OCI-LY1 (cell line): ENCODE results near the gene LIMS2.

Experiments used
- H2AFZ ChIP-seq: fragments of 200-600 bp; sonication (generic), shearing (Covaris generic); 2 replicates; pipeline ENCODE4 v1.6.0; 2014; ENCODE audit warnings: antibody characterized with exemption, mild to moderate bottlenecking, low read length
- H3F3A ChIP-seq: fragments of 200-600 bp; sonication (generic), shearing (Covaris generic); 2 replicates; pipeline ENCODE4 v1.6.0; 2014; ENCODE audit warnings: mild to moderate bottlenecking, antibody characterized with exemption, low read length, moderate library complexity; ENCODE audit not compliant: insufficient read depth
- H3K27ac ChIP-seq: fragments of 200-600 bp; sonication (generic); 2 replicates; pipeline ENCODE4 v1.5.1; 2014; ENCODE audit warnings: low read length, mixed run types, mild to moderate bottlenecking, low read depth; ENCODE audit not compliant: poor library complexity, severe bottlenecking
- H3K27me3 ChIP-seq: fragments of 200-600 bp; sonication (generic); 2 replicates; pipeline ENCODE4 v1.6.0; 2014; ENCODE audit warnings: antibody characterized with exemption, mild to moderate bottlenecking, low read length, moderate library complexity; ENCODE audit not compliant: insufficient read depth
- H3K36me3 ChIP-seq: fragments of 200-600 bp; sonication (generic); 2 replicates; pipeline ENCODE4 v1.6.1; 2014; ENCODE audit warnings: mild to moderate bottlenecking, antibody characterized with exemption, low read length, moderate library complexity, mixed read lengths; ENCODE audit not compliant: insufficient read depth
- H3K4me1 ChIP-seq: fragments of 200-600 bp; sonication (generic); 2 replicates; pipeline ENCODE4 v1.5.1; 2014; ENCODE audit warnings: mild to moderate bottlenecking, low read length, moderate library complexity; ENCODE audit not compliant: insufficient read depth, severe bottlenecking
- H3K4me2 ChIP-seq: fragments of 200-600 bp; sonication (generic), shearing (Covaris generic); 2 replicates; pipeline ENCODE4 v1.6.1; 2014; ENCODE audit warnings: low read length
- H3K4me3 ChIP-seq: fragments of 200-600 bp; sonication (generic); 2 replicates; pipeline ENCODE4 v1.5.1; 2014; ENCODE audit warnings: low read length, low read depth, mild to moderate bottlenecking, mixed read lengths; ENCODE audit not compliant: poor library complexity, severe bottlenecking
- H3K79me2 ChIP-seq: fragments of 200-600 bp; shearing (Covaris generic); 2 replicates; pipeline ENCODE4 v1.6.1; 2016; ENCODE audit warnings: mixed run types, low read length, mixed read lengths; ENCODE audit not compliant: insufficient read depth
- H3K9ac ChIP-seq: fragments of 200-600 bp; sonication (generic), shearing (Covaris generic); 2 replicates; pipeline ENCODE4 v1.6.1; 2014; ENCODE audit warnings: mild to moderate bottlenecking, low read length, mixed read lengths
- H3K9me2 ChIP-seq: fragments of 200-600 bp; sonication (generic), shearing (Covaris generic); 2 replicates; pipeline ENCODE4 v1.6.1; 2014; ENCODE audit warnings: low read depth, mild to moderate bottlenecking, low read length, mixed read lengths
- H3K9me3 ChIP-seq: fragments of 200-600 bp; shearing (Covaris generic); 2 replicates; pipeline ENCODE4 v1.6.1; 2014; ENCODE audit warnings: low read length, mixed read lengths
- H4K20me1 ChIP-seq: fragments of 200-600 bp; sonication (generic), shearing (Covaris generic); 2 replicates; pipeline ENCODE4 v1.6.0; 2016; ENCODE audit warnings: mild to moderate bottlenecking, low read length; ENCODE audit not compliant: insufficient read depth
- EZH2 ChIP-seq: fragments of 200-600 bp; sonication (generic), shearing (Covaris generic); IDR thresholded peaks from 2 replicates; pipeline ENCODE4 v1.8.0; 2017; ENCODE audit warnings: borderline replicate concordance, mixed run types, mild to moderate bottlenecking, antibody characterized with exemption, low read length, moderate library complexity, mixed read lengths
- TF ChIP-seq, protein P1 (sequence below): fragments of 200-600 bp; sonication (generic), shearing (Covaris generic); IDR thresholded peaks from 2 replicates; pipeline ENCODE4 v1.5.1; 2017; ENCODE audit warnings: mild to moderate bottlenecking, antibody characterized with exemption, low read length, moderate library complexity, mixed read lengths

The LIMS2 gene

DNA sequence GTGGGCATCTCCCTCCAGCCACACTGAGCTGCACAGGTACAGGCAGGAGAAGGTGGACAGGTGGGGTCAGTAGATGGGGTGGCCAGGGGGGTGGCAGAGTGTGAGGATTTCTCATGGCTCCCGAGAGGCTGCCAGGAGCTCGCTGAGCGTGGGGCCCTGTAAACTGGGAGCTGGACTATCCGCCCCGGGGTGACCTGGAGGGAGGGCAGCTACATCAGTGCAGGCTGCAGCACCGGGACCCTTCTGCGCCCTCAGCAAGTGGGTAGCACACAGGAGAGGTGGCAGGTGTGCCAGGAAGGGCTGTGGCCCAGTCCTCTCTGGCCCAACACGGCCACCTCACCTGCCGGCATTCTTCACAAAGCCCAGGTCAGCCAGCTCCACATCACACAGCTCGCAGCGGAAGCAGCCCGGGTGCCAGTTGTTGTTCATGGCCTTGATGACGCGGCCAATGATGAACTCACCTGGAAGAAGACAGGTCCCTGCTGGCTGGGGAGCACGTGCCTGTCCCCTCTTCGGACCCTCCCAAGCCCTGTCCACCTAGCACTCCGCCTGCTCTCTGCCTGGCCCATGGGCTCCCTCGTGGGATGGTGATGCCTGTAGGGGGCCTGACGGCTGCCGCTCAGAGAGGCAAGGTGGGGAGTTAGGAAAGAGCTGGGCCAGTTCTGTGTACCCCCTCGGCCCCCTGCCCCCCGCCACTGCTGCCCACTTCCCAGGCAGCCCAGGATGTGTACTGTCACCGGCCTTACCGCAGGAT, 21.1 kb downstream of the LIMS2 start:
- peaks cover 5% of the 10 kb centered on the region; the same call in 1 of the 2 replicates for H3K27me3 ChIP-seq
- TF ChIP-seq EZH2, result no peak
- TF ChIP-seq, protein P1, sequence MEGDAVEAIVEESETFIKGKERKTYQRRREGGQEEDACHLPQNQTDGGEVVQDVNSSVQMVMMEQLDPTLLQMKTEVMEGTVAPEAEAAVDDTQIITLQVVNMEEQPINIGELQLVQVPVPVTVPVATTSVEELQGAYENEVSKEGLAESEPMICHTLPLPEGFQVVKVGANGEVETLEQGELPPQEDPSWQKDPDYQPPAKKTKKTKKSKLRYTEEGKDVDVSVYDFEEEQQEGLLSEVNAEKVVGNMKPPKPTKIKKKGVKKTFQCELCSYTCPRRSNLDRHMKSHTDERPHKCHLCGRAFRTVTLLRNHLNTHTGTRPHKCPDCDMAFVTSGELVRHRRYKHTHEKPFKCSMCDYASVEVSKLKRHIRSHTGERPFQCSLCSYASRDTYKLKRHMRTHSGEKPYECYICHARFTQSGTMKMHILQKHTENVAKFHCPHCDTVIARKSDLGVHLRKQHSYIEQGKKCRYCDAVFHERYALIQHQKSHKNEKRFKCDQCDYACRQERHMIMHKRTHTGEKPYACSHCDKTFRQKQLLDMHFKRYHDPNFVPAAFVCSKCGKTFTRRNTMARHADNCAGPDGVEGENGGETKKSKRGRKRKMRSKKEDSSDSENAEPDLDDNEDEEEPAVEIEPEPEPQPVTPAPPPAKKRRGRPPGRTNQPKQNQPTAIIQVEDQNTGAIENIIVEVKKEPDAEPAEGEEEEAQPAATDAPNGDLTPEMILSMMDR, result no peak

DNA sequence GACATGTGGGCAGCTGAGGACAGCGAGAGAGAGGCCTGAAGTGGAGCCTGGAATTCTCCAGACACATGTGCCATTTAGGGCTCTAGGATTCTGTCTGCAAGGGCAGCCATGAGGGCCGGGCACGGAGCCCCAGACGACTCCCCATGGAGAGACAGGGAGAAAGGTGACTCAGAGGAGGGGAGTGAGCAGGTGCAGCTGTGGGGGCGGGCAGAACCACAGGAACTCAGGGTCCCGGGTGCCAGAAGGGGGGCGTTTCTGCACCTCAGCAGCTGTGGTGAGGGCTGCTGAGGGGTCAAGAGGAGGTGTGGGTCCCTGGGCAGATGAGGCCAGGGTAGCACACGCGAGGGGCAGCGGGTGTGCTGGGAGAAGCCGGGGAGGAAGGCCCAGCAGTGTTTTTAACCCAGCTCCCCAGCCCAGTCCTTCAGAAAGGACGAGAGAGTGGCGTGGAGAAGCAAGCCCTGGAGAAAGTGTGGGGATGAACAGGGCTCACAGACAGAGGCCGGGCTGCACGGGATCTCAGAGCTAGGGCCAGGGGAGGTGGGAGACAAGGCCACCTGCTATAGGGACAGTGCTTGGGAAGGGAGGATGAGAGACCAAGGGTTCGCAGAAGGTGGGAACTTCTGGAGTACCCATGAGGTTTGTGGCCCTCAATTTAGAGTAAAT, 21.8 kb downstream of the LIMS2 start:
- no peaks in the 10 kb centered on the region for H3K9me2 ChIP-seq
- H4K20me1 ChIP-seq, result no peaks in the 10 kb centered on the region

More for the DNA sequence above, 21.1 kb downstream of the LIMS2 start:
- Histone ChIP-seq H3K79me2 (no peaks in the 10 kb centered on the region), H3F3A (no peaks in the 10 kb centered on the region), H3K9me3 (no peaks in the 10 kb centered on the region), H3K9ac (no peak overlapping the region), H4K20me1 (no peaks in the 10 kb centered on the region), H3K36me3 (no peaks in the 10 kb centered on the region), H3K4me3 (no peak overlapping the region), H2AFZ (no peak overlapping the region), H3K4me1 (no peaks in the 10 kb centered on the region), H3K4me2 (no peak overlapping the region), H3K27ac (no peak overlapping the region), H3K9me2 (no peaks in the 10 kb centered on the region)

DNA sequence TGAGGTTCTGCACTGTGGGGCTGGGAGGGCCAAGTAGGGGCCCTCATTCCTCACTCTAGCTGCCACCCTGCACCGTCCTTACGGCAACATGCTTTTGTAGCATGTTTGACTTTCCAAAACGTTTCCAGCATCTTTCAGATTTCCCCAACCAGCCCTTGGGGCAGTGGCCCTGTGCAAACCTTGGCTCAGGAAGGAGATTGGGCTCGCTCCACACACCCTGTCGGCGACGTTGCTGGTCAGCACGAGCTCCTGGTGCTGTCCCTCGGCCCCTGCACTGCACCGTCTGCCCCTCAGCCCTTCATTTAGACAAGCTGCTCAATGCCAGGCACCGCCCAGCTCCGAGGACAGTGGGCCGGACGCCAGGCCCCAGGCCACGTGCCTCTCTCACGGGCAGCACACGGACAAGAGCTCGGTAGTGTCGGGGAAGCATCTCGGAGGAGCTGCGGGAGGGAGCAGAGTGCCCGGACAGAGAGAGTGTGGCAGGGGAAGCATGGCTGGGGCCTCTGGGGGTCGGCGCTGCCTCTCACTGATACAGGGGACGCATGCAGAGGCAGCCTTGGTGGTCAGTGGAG, 22.5 kb downstream of the LIMS2 start:
- H2AFZ ChIP-seq, result no peak overlapping the region
- H3K27ac ChIP-seq, result no peak overlapping the region
- no peaks in the 10 kb centered on the region for H3K9me2 ChIP-seq
- H3K4me2 ChIP-seq, result no peak overlapping the region
- no peak for TF ChIP-seq EZH2
- TF ChIP-seq, protein P1, result no peak
- H3K79me2 ChIP-seq, result no peaks in the 10 kb centered on the region
- H3K9me3 ChIP-seq, result no peaks in the 10 kb centered on the region
- H3K27me3 ChIP-seq, result 0 out of 2 replicates have a peak, but pooled peaks cover 5% of the 10 kb centered on the region
- no peak overlapping the region for H3K4me3 ChIP-seq
- H4K20me1 ChIP-seq, result no peaks in the 10 kb centered on the region
- H3K36me3 ChIP-seq, result no peaks in the 10 kb centered on the region
- H3F3A ChIP-seq, result no peaks in the 10 kb centered on the region
- no peak overlapping the region for H3K9ac ChIP-seq
- H3K4me1 ChIP-seq, result no peaks in the 10 kb centered on the region

More for the DNA sequence above, 21.8 kb downstream of the LIMS2 start:
- no peak overlapping the region for H3K27ac ChIP-seq
- H3F3A ChIP-seq, result no peaks in the 10 kb centered on the region
- H3K9ac ChIP-seq, result no peak overlapping the region
- TF ChIP-seq, protein P1, result no peak
- no peak for TF ChIP-seq EZH2
- 0 out of 2 replicates have a peak, but pooled peaks cover 5% of the 10 kb centered on the region for H3K27me3 ChIP-seq
- H3K36me3 ChIP-seq, result no peaks in the 10 kb centered on the region
- no peak overlapping the region for H3K4me2 ChIP-seq
- H2AFZ ChIP-seq, result no peak overlapping the region
- H3K4me3 ChIP-seq, result no peak overlapping the region
- no peaks in the 10 kb centered on the region for H3K79me2 ChIP-seq
- no peaks in the 10 kb centered on the region for H3K9me3 ChIP-seq
- no peaks in the 10 kb centered on the region for H3K4me1 ChIP-seq
